Subcutaneous abdominal adipose tissue (tissue), 5 donors: ENCODE results near the gene PDZD2.
"Not testable (repeated sequence)": the region's sequence is repeated elsewhere in the genome, so short reads cannot be mapped to it uniquely, and the experiment has no call there.

Experiments
- H3K27ac ChIP-seq: one replicate; pipeline ENCODE4 v1.7.0; 2013; ENCODE audit warnings: low read depth, mild to moderate bottlenecking, inconsistent platforms, low read length, moderate library complexity
- H3K27me3 ChIP-seq, 5 donors: one replicate each; pipeline ENCODE4 v1.7.0; 2013; ENCODE audit warnings: low read length in 5 of 5, inconsistent platforms in 1 of 5; ENCODE audit not compliant: control insufficient read depth in 5 of 5, insufficient read depth in 4 of 5
- H3K36me3 ChIP-seq, 5 donors: one replicate each; pipeline ENCODE4 v1.7.0; 2013; ENCODE audit warnings: low read length in 5 of 5; ENCODE audit not compliant: control insufficient read depth in 5 of 5, insufficient read depth in 5 of 5
- H3K4me1 ChIP-seq, 5 donors: one replicate each; pipeline ENCODE4 v1.7.0; 2013; ENCODE audit warnings: low read length in 5 of 5, mild to moderate bottlenecking in 3 of 5, moderate library complexity in 1 of 5; ENCODE audit not compliant: control insufficient read depth in 5 of 5, insufficient read depth in 5 of 5
- H3K4me3 ChIP-seq, 5 donors: one replicate each; pipeline ENCODE4 v1.7.0; 2013; ENCODE audit warnings: low read length in 5 of 5, low read depth in 1 of 5
- H3K9ac ChIP-seq, 5 donors: one replicate each; pipeline ENCODE4 v1.7.0; 2013; ENCODE audit warnings: low read length in 5 of 5, mild to moderate bottlenecking in 4 of 5, moderate library complexity in 3 of 5
- H3K9me3 ChIP-seq, 5 donors: one replicate each; pipeline ENCODE4 v1.7.0; 2013; ENCODE audit warnings: low read length in 5 of 5; ENCODE audit not compliant: control insufficient read depth in 5 of 5
- donor health status: healthy.
- donor health status: healthy.
- donor health status: healthy.
- donor health status: healthy.
- donor health status: healthy.

PDZD2 gene

GRCh38 chr5:31680528-31680927 lies 41.6 kb downstream of the PDZD2 start:
- Histone ChIP-seq H3K9me3 (no peaks in the 10 kb centered on the region), H3K4me1 (no peaks in the 10 kb centered on the region), H3K36me3 (no peaks in the 10 kb centered on the region), H3K27me3 (peaks cover 0 to 4% (median 0%) of the 10 kb centered on the region in 5 donors), H3K9ac (no peak overlapping the region), H3K4me3 (no peak overlapping the region), H3K27ac (no peak overlapping the region)

- no peaks in the 10 kb centered on the region for H3K9me3 ChIP-seq
- no peaks in the 10 kb centered on the region for H3K4me1 ChIP-seq
- H3K27me3 ChIP-seq = peaks cover 0 to 4% (median 0%) of the 10 kb centered on the region in 5 donors
- H3K9ac ChIP-seq = no peak overlapping the region
- no peak overlapping the region for H3K27ac ChIP-seq
- H3K4me3 ChIP-seq = no peak overlapping the region
- no peaks in the 10 kb centered on the region for H3K36me3 ChIP-seq
These were observed 43.1 kb downstream of the PDZD2 start for GRCh38 chr5:31682025-31682424.

GRCh38 chr5:31682851-31683250 lies 43.9 kb downstream of the PDZD2 start:
- Histone ChIP-seq H3K9ac (no peak overlapping the region), H3K4me3 (no peak overlapping the region), H3K36me3 (no peaks in the 10 kb centered on the region), H3K9me3 (peaks cover 0 to 2% (median 0%) of the 10 kb centered on the region in 5 donors), H3K27me3 (peaks cover 0 to 4% (median 0%) of the 10 kb centered on the region in 5 donors), H3K27ac (no peak overlapping the region), H3K4me1 (no peaks in the 10 kb centered on the region)

GRCh38 chr5:31688515-31689092 lies 49.7 kb downstream of the PDZD2 start:
- H3K27me3 ChIP-seq = no peaks in the 10 kb centered on the region
- peaks cover 0 to 6% (median 0%) of the 10 kb centered on the region in 5 donors for H3K4me1 ChIP-seq

GRCh38 chr5:31691408-31691807 lies 52.5 kb downstream of the PDZD2 start:
- H3K9me3 ChIP-seq, H3K27me3 ChIP-seq, H3K27ac ChIP-seq, H3K36me3 ChIP-seq, H3K4me3 ChIP-seq, H3K9ac ChIP-seq, H3K4me1 ChIP-seq: not testable (repeated sequence)

More at GRCh38 chr5:31688515-31689092, 49.7 kb downstream of the PDZD2 start:
- Histone ChIP-seq H3K36me3 (no peaks in the 10 kb centered on the region), H3K27ac (no peak overlapping the region), H3K9ac (no peak overlapping the region), H3K4me3 (no peak overlapping the region), H3K9me3 (peaks cover 0 to 2% (median 0%) of the 10 kb centered on the region in 5 donors)

GRCh38 chr5:31692561-31693221 lies 53.8 kb downstream of the PDZD2 start:
- Histone ChIP-seq H3K9me3 (peaks cover 0 to 2% (median 0%) of the 10 kb centered on the region in 5 donors), H3K27ac (no peak overlapping the region), H3K9ac (no peak overlapping the region), H3K36me3 (no peaks in the 10 kb centered on the region), H3K4me1 (peaks cover 0 to 6% (median 0%) of the 10 kb centered on the region in 5 donors), H3K4me3 (no peak overlapping the region), H3K27me3 (no peaks in the 10 kb centered on the region)

GRCh38 chr5:31698673-31699072 lies 59.7 kb downstream of the PDZD2 start:
- Histone ChIP-seq H3K4me3 (no peak overlapping the region), H3K27me3 (peaks cover 0 to 3% (median 0%) of the 10 kb centered on the region in 5 donors), H3K9me3 (no peaks in the 10 kb centered on the region), H3K27ac (no peak overlapping the region), H3K9ac (no peak overlapping the region), H3K4me1 (peaks cover 0 to 13% (median 0%) of the 10 kb centered on the region in 5 donors), H3K36me3 (no peaks in the 10 kb centered on the region)

- Histone ChIP-seq H3K4me1 (peaks cover 0 to 13% (median 5%) of the 10 kb centered on the region in 5 donors), H3K27me3 (peaks cover 0 to 3% (median 0%) of the 10 kb centered on the region in 5 donors), H3K9ac (peak overlapping the region in 1 of 5 donors; percentile 11), H3K36me3 (no peaks in the 10 kb centered on the region), H3K9me3 (no peaks in the 10 kb centered on the region), H3K27ac (no peak overlapping the region), H3K4me3 (no peak overlapping the region)
These were observed 62.8 kb downstream of the PDZD2 start for GRCh38 chr5:31701642-31702299.

- no peak overlapping the region for H3K27ac ChIP-seq
- no peaks in the 10 kb centered on the region for H3K9me3 ChIP-seq
- H3K4me1 ChIP-seq = peaks cover 0 to 13% (median 5%) of the 10 kb centered on the region in 5 donors
- peaks cover 0 to 3% (median 0%) of the 10 kb centered on the region in 5 donors for H3K27me3 ChIP-seq
- no peak overlapping the region for H3K9ac ChIP-seq
- H3K36me3 ChIP-seq = no peaks in the 10 kb centered on the region
- H3K4me3 ChIP-seq = no peak overlapping the region
These were observed 63.8 kb downstream of the PDZD2 start for GRCh38 chr5:31702712-31703111.

GRCh38 chr5:31703757-31704156 lies 64.8 kb downstream of the PDZD2 start:
- Histone ChIP-seq H3K4me3 (no peak overlapping the region), H3K4me1 (peaks cover 0 to 13% (median 5%) of the 10 kb centered on the region in 5 donors), H3K27ac (no peak overlapping the region), H3K36me3 (no peaks in the 10 kb centered on the region), H3K27me3 (peaks cover 0 to 3% (median 0%) of the 10 kb centered on the region in 5 donors), H3K9ac (no peak overlapping the region), H3K9me3 (no peaks in the 10 kb centered on the region)
